Glutamatergic neuron (in vitro differentiated cells): Measurements from ENCODE around the gene CDK5RAP2. TPM values are rescaled to one million over a fixed set of nuclear protein-coding genes. Genes with fewer than 3 reads are reported as not detected.

Experiments
- DNase-seq: peaks from one replicate; pipeline ENCODE4 v3.0.0; 2022
- H3K27ac Mint-ChIP-seq: one replicate; pipeline ENCODE4 v1.8.0; 2020; ENCODE audit warnings: mild to moderate bottlenecking, mixed read lengths, inconsistent platforms; ENCODE audit not compliant: unreplicated experiment
- H3K27me3 Mint-ChIP-seq: one replicate; pipeline ENCODE4 v1.8.0; 2020; ENCODE audit warnings: mild to moderate bottlenecking, moderate library complexity, mixed read lengths, inconsistent platforms; ENCODE audit not compliant: unreplicated experiment
- H3K36me3 Mint-ChIP-seq: one replicate; pipeline ENCODE4 v1.8.0; 2020; ENCODE audit warnings: mild to moderate bottlenecking, mixed read lengths, inconsistent platforms; ENCODE audit not compliant: unreplicated experiment
- H3K4me1 Mint-ChIP-seq: one replicate; pipeline ENCODE4 v1.8.0; 2020; ENCODE audit warnings: mild to moderate bottlenecking, low read depth, mixed read lengths, inconsistent platforms; ENCODE audit not compliant: unreplicated experiment
- H3K4me3 Mint-ChIP-seq: one replicate; pipeline ENCODE4 v1.8.0; 2020; ENCODE audit warnings: mild to moderate bottlenecking, mixed read lengths, inconsistent platforms; ENCODE audit not compliant: unreplicated experiment
- H3K9me3 Mint-ChIP-seq: one replicate; pipeline ENCODE4 v1.8.0; 2020; ENCODE audit warnings: mild to moderate bottlenecking, moderate library complexity, mixed read lengths, inconsistent platforms; ENCODE audit not compliant: unreplicated experiment
- CTCF ChIP-seq: fragments of 200-600 bp; sonication (generic); IDR thresholded peaks from one replicate; pipeline ENCODE4 v1.5.0; 2021; ENCODE audit not compliant: partially characterized antibody, unreplicated experiment
- total RNA-seq: library from RNA; stranded (reverse); fragmentation: NEBNext Ultra II Directional; extraction: Animal tissue kit (Norgen Biotek cat#: 25700); gene quantifications from one replicate; pipeline ENCODE4 v1.2.1, GENCODE V29; 2021; ENCODE audit not compliant: unreplicated experiment

CDK5RAP2 gene
- total RNA-seq, 1 donor from 2014 or later, result 53.2 TPM

- DNase-seq, result no peak
- Mint-ChIP-seq H3K36me3 (no peaks in the 10 kb centered on the region), H3K27me3 (no peaks in the 10 kb centered on the region), H3K27ac (no peak overlapping the region), H3K4me3 (no peak overlapping the region), H3K4me1 (peaks cover 3% of the 10 kb centered on the region), H3K9me3 (peaks cover 3% of the 10 kb centered on the region)
- TF ChIP-seq CTCF, result no peak
These were observed 169.0 kb downstream of the CDK5RAP2 start for GRCh38 chr9:120410925-120411501.

- no peak overlapping the region for H3K4me3 Mint-ChIP-seq
- H3K36me3 Mint-ChIP-seq, result no peaks in the 10 kb centered on the region
- H3K4me1 Mint-ChIP-seq, result peaks cover 3% of the 10 kb centered on the region
- H3K9me3 Mint-ChIP-seq, result peaks cover 3% of the 10 kb centered on the region
- peak overlapping the region; percentile 48 for H3K27ac Mint-ChIP-seq
- no peaks in the 10 kb centered on the region for H3K27me3 Mint-ChIP-seq
- no peak for DNase-seq
- TF ChIP-seq CTCF, result no peak
These were observed 171.2 kb downstream of the CDK5RAP2 start for GRCh38 chr9:120408680-120409258.

- H3K9me3 Mint-ChIP-seq, result peaks cover 7% of the 10 kb centered on the region
- no peaks in the 10 kb centered on the region for H3K4me1 Mint-ChIP-seq
- no peak overlapping the region for H3K27ac Mint-ChIP-seq
- no peaks in the 10 kb centered on the region for H3K27me3 Mint-ChIP-seq
- H3K36me3 Mint-ChIP-seq, result peaks cover 4% of the 10 kb centered on the region
- H3K4me3 Mint-ChIP-seq, result no peak overlapping the region
- DNase-seq, result no peak
- TF ChIP-seq CTCF, result no peak
These were observed 174.1 kb downstream of the CDK5RAP2 start for GRCh38 chr9:120405860-120406259.

GRCh38 chr9:120405134-120405533, 174.8 kb downstream of the CDK5RAP2 start:
- Mint-ChIP-seq H3K4me3 (no peak overlapping the region), H3K9me3 (peaks cover 5% of the 10 kb centered on the region), H3K4me1 (no peaks in the 10 kb centered on the region), H3K27me3 (no peaks in the 10 kb centered on the region), H3K36me3 (peaks cover 4% of the 10 kb centered on the region), H3K27ac (no peak overlapping the region)
- no peak for DNase-seq
- no peak for TF ChIP-seq CTCF

- Mint-ChIP-seq H3K36me3 (peaks cover 4% of the 10 kb centered on the region), H3K4me3 (no peak overlapping the region), H3K27me3 (no peaks in the 10 kb centered on the region), H3K4me1 (no peaks in the 10 kb centered on the region), H3K9me3 (peaks cover 4% of the 10 kb centered on the region), H3K27ac (no peak overlapping the region)
- no peak for TF ChIP-seq CTCF
- DNase-seq, result no peak
These were observed 176.5 kb downstream of the CDK5RAP2 start for GRCh38 chr9:120403543-120403856.
